Activated T-cell treated with anti-CD3 and anti-CD28 coated beads, Interleukin-2, amount 50 U/mL, for 24 hours (primary cell): ENCODE results near the gene ANKS3.
"Not testable (repeated sequence)": the region's sequence is repeated elsewhere in the genome, so short reads cannot be mapped to it uniquely, and the experiment has no call there.

ENCODE experiments used
- DNase-seq: peaks from one replicate; pipeline ENCODE4 v3.0.0-alpha.2; 2020
- H3K27ac Mint-ChIP-seq: 2 replicates; pipeline ENCODE4 v1.8.0; 2020; ENCODE audit warnings: mild to moderate bottlenecking, mixed read lengths
- H3K27me3 Mint-ChIP-seq: 2 replicates; pipeline ENCODE4 v1.8.0; 2020; ENCODE audit warnings: mixed read lengths
- H3K36me3 Mint-ChIP-seq: 2 replicates; pipeline ENCODE4 v1.8.0; 2020; ENCODE audit warnings: low read depth, mixed read lengths
- H3K4me1 Mint-ChIP-seq: 2 replicates; pipeline ENCODE4 v1.8.0; 2020; ENCODE audit warnings: low read depth, mixed read lengths
- H3K4me3 Mint-ChIP-seq: 2 replicates; pipeline ENCODE4 v1.8.0; 2020; ENCODE audit warnings: mild to moderate bottlenecking, moderate library complexity, mixed read lengths
- H3K9me3 Mint-ChIP-seq: 2 replicates; pipeline ENCODE4 v1.8.0; 2020; ENCODE audit warnings: mixed read lengths

The ANKS3 gene

DNA sequence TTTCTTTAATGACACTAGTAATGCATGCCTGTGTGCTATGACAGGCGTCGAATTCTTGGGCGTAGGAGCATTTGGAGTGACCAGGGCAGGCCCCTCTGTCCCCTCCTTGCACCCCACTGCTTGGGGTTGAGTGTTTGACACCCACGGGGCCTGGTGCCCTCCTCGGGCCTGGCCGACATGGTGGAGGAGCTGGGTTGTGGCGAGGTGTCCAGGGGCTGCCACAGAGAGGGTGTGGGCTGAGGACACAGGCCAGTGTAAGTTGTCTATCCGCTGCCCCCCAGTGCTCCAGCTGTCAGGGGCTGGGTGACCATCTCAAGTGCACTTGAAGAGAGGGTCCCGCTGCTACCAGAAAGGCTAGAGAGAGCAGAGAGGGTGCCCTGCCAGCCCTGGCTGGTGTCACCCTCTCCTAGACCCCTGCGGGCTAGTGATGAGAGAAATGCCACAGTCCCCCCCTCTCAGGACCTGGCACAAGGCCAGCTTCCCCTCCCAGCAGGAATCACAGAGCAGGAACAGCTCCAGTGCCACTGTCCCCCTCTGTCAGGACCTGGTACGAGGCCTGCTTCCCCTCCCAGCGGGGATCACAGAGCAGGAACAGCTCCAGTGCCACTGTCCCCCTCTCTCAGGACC is 79.0 kb downstream of the ANKS3 start:
- Mint-ChIP-seq H3K27me3 (no peaks in the 10 kb centered on the region), H3K4me1 (peaks cover 22% of the 10 kb centered on the region), H3K36me3 (peaks cover 88% of the 10 kb centered on the region), H3K4me3 (no peak overlapping the region), H3K9me3 (no peaks in the 10 kb centered on the region), H3K27ac (no peak overlapping the region)
- no peak for DNase-seq

DNA sequence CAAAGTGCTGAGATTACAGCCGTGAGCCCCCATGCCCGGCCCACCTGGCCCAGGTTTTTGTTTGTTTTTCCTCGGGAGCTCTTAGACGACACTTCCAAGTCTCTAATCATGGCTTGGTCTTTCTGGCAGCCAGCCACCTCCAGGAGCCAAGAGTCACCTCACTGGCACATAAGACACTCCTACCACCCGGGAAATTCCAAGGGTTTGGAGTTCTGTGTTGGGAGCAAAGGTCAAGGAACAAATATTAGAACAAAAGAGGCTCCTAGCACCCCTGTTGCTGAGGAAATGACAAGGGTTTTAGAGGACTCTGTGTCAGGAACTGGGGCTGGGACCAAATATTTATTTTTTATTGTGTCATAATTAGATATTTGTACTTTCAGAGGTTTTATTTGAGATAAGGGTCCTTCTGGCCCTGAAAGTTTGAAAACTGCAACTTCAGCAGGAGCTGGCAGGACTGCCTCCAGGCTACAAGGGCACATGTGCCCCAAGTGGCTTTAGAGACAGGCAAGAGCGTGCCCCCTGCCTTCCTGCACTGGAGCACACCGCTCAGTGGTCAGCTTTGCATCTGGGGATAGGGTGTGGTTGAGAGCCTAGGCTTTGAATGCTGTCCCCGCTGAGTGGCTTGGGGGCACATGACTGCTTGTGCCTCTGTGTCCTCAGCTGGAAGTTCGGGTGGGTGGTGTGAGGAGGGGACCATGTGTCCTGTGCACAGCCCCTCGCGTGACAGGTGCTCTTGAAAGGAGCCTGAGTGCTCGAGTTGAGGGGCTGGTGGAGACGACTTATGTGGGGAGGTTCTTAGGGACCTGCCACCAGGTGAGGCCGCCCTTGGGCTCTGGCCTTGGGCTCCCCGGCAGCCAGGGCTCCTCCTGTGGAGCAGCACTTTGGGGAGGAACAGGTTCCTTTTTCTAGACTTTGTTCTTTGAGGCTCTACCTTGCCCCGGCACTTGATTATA is 79.8 kb downstream of the ANKS3 start:
- H3K9me3 Mint-ChIP-seq = no peaks in the 10 kb centered on the region
- no peak for DNase-seq
- H3K27me3 Mint-ChIP-seq = no peaks in the 10 kb centered on the region
- H3K4me3 Mint-ChIP-seq = no peak overlapping the region
- peaks cover 19% of the 10 kb centered on the region for H3K4me1 Mint-ChIP-seq
- H3K27ac Mint-ChIP-seq = no peak overlapping the region
- H3K36me3 Mint-ChIP-seq = peaks cover 85% of the 10 kb centered on the region

DNA sequence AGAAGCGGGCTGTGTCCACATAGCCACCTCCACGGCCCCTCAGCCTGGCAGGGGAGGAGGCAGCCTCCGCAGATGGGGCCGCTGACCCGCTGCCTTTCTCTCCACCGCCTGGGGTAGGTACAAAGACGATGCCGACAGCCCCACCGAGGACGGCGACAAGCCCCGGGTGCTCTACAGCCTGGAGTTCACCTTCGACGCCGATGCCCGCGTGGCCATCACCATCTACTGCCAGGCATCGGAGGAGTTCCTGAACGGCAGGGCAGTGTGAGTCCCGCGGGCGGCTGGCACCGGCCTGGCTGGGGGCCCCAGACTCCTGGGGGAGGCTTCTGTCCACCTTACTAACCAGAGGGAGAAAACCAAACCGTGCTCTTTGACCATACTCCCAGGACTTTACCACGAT is 81.5 kb downstream of the ANKS3 start:
- H3K4me1 Mint-ChIP-seq = peaks cover 18% of the 10 kb centered on the region

DNA sequence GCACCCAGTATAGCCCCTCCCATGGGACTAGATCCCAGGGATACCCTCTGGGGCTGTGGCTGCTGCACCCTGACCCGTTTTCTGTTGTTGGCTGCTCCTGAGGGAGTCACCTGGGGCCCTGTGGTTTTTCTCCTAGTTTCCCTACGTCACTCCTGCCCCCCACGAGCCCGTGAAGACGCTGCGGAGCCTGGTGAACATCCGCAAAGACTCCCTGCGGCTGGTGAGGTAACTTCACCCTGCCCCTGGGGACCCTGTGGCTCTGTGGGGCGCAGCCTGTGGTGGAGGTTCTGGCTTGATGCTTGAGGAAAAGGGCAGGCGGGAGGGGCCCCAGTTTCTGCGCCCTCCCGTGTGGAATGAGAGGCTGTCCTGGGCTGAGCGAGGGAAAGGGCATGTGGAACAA is 82.2 kb downstream of the ANKS3 start:
- Mint-ChIP-seq H3K27me3 (no peaks in the 10 kb centered on the region), H3K4me1 (peaks cover 26% of the 10 kb centered on the region), H3K36me3 (peaks cover 76% of the 10 kb centered on the region), H3K27ac (no peak overlapping the region), H3K9me3 (no peaks in the 10 kb centered on the region), H3K4me3 (no peak overlapping the region)
- DNase-seq = no peak

More for the DNA sequence above, 81.5 kb downstream of the ANKS3 start:
- DNase-seq = no peak
- H3K36me3 Mint-ChIP-seq = peaks cover 80% of the 10 kb centered on the region
- H3K27ac Mint-ChIP-seq = no peak overlapping the region
- H3K27me3 Mint-ChIP-seq = no peaks in the 10 kb centered on the region
- H3K4me3 Mint-ChIP-seq = no peak overlapping the region
- no peaks in the 10 kb centered on the region for H3K9me3 Mint-ChIP-seq

DNA sequence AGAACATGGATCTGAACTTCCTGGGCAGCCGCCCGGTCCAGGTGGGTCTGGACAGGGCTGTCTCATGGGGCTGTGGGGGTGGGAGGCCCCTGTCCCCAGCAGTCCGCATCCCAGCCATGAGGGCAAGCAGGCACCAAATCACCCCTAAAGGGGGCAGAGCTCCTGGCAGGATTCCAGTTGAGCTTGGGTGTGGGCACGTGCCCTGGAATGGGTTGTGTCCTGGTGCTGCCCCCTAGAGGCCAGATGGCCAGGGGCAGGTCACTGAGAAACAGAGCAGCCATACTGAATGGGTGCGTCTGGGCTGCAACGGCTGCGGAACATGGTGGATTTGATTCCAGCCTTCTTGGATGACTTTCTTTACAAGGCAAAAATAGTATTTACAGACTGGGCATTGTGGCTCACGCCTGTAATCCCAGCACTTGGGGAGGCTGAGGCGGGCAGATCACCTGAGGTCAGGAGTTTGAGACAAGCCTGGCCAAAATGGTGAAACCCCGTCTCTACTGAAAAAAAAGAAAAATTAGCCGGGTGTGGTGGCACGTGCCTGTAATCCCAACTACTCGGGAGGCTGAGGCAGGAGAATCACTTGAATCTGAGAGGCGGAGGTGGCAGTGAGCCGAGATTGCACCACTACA is 83.5 kb downstream of the ANKS3 start:
- peak; percentile 83 for DNase-seq
- H3K36me3 Mint-ChIP-seq = peaks cover 70% of the 10 kb centered on the region
- H3K9me3 Mint-ChIP-seq, H3K4me3 Mint-ChIP-seq, H3K27me3 Mint-ChIP-seq: not testable (repeated sequence)
- peaks cover 37% of the 10 kb centered on the region for H3K4me1 Mint-ChIP-seq
- peak overlapping the region; percentile 11 for H3K27ac Mint-ChIP-seq

DNA sequence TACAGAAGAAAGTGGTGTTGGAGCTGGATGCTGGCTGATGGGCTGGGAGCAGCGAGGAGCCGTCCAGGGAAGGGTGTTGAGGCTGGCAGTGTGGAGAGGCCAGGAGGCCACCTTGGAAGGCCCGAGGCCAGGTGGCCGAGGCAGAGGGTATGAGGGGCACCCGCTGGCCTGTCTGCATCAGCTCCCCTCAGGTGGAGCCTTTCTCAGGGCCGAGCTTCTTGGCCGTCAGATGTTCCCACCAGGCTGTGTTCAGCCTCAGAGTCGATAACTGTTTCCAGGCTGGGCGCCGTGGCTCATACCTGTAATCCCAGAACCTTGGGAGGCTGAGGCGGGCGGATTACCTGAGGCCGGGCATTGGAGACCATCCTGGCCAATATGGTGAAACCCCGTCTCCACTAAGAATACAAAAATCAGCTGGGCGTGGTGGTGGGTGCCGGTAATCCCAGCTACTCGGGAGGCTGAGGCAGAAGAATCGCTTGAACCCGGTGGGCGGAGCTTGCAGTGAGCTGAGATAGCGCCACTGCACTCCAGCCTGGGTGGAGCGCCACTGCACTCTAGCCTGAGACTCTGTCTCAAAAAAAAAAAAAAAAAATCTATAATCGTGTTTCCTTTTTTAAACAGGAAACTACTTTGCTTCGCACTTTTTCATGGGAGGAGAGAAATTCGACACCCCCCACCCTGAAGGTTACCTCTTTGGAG is 84.2 kb downstream of the ANKS3 start:
- Mint-ChIP-seq H3K4me3 (no peak overlapping the region), H3K36me3 (peaks cover 67% of the 10 kb centered on the region), H3K4me1 (peaks cover 41% of the 10 kb centered on the region), H3K9me3 (no peaks in the 10 kb centered on the region), H3K27me3 (no peaks in the 10 kb centered on the region), H3K27ac (peak overlapping the region; percentile 11)
- DNase-seq = no peak

DNA sequence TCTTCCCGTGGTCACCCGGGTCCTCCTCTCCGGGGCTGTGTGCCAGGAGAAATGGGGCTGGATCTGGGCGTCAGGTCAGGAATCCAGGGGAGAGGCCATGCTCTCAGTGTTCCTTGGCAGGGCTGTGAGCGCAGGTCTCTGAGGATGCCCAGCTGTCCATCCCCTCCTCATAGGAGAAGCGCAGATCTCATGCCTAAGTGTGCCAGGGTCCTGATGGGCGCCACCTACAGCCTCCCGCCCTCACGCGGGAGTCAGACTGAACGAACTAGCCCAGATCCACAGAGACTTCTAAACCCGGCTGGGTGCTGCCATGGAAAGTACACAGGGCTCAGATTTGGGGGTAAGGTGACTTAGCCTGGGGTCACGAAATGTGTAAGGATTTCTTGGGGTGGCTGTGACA is 85.2 kb downstream of the ANKS3 start:
- Mint-ChIP-seq H3K27ac (peak overlapping the region; percentile 52), H3K4me3 (no peak overlapping the region)

DNA sequence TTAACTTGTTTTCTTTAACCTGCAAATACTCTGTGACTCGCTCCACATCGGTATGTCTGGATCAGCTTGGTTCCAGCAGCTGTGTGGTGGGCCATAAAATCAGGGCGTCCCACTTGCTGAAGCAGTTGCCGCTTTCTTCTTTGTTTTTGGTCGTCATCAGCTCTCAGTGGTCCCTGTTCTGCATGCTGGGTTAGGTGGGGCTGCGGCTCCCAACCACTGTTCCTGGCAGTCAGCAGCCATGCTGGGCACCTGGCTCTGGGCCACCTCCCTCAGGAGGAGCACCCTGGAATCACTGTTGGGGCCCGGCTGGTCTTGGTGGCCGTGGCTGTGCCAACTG is 86.5 kb downstream of the ANKS3 start:
- H3K27me3 Mint-ChIP-seq = no peaks in the 10 kb centered on the region
- DNase-seq = no peak
- H3K9me3 Mint-ChIP-seq = no peaks in the 10 kb centered on the region
- peaks cover 42% of the 10 kb centered on the region for H3K4me1 Mint-ChIP-seq
- peak overlapping the region; percentile 44 for H3K27ac Mint-ChIP-seq
- H3K36me3 Mint-ChIP-seq = peaks cover 50% of the 10 kb centered on the region
- no peak overlapping the region for H3K4me3 Mint-ChIP-seq

More for the DNA sequence above, 85.2 kb downstream of the ANKS3 start:
- DNase-seq = no peak
- Mint-ChIP-seq H3K36me3 (peaks cover 58% of the 10 kb centered on the region), H3K27me3 (no peaks in the 10 kb centered on the region), H3K9me3 (no peaks in the 10 kb centered on the region), H3K4me1 (peaks cover 41% of the 10 kb centered on the region)

DNA sequence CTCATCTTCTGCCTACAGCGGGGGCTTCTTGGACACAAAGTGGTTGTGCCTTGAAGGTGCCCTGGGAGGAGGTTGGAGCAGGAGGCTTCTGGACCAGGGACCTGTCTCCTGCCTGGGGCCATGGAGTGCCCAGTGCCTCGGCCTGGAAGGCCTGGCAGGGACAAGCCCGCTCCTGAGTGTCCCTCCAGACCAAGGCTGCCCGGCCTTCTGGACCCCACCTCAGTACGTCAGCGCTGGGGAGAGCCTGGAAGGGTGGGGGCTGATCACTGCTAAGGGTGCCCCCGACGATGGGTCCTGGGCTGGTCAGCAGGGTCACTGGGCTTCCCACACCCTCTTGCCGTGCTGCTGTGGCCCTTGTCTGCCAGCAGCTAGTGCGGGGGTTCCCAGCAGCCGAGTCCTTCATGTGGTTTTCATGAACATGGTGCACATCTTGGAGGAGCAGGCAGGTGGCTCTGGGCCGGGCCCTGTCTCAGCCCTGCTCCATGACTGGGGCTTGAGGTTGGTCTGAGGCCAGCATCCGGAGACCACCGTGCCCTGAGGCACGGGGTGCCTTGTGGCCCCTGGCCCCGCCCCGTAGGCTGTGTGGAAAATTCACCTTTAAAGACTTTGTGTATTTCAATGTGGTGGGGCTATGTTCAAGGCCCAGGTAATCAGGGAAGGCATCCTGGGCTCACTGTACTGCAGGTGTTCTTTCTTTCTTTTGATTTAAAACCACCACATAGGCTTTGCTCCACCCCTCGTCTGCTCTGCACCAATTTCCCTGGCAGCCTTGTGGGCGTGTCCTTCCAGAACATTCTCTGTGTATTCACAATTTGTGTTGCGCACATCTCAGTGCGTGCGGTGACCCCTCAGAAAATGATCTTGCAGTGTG is 87.1 kb downstream of the ANKS3 start:
- no peak overlapping the region for H3K4me3 Mint-ChIP-seq
- no peaks in the 10 kb centered on the region for H3K9me3 Mint-ChIP-seq
- peaks cover 44% of the 10 kb centered on the region for H3K36me3 Mint-ChIP-seq
- no peak for DNase-seq
- H3K27ac Mint-ChIP-seq = peak overlapping the region; percentile 44
- peaks cover 42% of the 10 kb centered on the region for H3K4me1 Mint-ChIP-seq
- no peaks in the 10 kb centered on the region for H3K27me3 Mint-ChIP-seq
